Activated CD8-positive, alpha-beta memory T cell treated with anti-CD3 and anti-CD28 coated beads for 24 hours (primary cell): Measurements from ENCODE around the gene ATP6V1A.
A peak's percentile ranks its signal among the peaks of the same experiment; 100 is the strongest.

Experiments used
- DNase-seq: peaks from one replicate; pipeline ENCODE4 v3.0.0-alpha.2; 2020

Gene ATP6V1A

DNA sequence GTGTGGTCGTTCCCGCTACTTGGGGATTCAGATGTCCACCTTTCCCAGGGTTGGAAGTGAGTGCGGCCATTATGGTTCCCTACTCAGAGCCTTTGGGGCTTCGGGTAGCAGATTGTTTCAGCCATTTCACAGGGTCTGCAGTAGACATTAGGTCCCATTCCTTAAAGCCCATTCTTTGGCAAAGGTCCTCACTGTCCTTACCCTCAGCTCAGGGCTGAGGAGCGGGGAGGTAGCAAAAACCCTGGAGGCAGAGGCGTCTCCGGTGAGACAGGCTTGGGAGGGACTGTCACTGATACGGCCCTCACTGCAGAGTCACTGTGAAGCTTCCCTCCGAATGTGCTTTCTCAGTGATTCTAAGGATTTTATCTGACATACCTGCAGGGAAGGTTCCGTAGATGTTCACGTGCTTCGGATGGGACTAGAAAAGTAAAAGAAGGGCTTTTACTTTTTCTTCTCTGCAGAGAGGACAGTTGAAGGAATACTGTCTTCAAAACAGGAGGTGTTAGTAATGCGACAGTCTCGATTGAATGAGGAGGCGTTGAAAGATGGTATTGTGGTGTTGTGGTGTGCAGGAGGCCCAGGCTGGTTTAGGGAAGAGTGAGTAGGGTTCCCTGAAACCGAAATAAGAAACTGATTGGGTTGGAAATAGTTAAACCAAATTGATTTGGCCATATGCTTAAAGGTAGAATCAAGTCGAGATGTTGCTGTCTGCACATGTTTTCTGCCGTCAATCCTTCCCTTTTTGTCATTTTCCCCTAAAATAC lies 630 bp downstream of the ATP6V1A start:
- peak; percentile 72 for DNase-seq

DNA sequence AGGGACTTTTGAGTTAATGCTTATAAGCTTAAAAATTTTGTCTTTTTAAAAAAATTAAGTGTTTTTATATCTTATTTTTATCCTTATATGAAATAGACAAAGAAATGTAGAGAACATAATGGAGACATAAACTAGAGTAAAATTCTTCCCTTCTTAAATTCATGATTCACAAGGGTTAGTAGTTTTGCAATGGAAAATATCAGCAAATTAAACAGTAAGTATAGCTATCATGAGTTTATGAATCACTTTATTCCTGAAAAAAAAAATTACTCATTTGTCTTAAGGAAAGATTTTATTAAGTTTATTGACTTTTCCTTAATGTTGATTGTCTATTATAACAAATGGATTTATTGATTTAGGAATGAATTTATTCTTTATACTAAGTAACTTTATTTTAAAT lies 4.3 kb downstream of the ATP6V1A start:
- DNase-seq = no peak

DNA sequence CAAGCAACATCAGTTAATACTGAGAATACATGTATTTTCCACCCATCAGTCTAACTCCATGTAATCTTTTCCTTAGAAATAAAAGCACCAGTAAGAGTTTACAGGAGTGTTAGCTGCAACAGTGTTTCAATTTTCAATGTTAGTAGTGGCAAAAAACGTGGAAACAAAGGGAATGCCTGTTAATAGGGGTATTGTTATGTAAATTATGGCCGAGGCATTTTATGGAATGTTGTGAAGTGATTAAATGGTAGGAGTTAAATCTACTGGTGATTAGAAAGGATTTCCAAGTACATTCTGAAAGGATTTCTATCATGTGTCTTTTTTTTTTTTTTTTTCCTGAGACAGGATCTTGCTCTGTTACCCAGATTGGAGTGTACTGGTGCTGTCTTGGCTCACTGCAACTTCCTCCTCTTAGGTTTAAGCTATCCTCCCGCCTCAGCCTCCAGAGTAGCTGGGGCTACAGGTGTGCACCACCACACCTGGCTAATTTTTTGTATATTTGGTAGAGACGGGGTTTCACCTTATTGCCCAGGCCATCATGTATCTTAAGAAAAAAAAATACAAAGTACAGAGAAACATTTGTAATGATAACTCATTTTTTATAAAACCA lies 6.6 kb downstream of the ATP6V1A start:
- DNase-seq = no peak

DNA sequence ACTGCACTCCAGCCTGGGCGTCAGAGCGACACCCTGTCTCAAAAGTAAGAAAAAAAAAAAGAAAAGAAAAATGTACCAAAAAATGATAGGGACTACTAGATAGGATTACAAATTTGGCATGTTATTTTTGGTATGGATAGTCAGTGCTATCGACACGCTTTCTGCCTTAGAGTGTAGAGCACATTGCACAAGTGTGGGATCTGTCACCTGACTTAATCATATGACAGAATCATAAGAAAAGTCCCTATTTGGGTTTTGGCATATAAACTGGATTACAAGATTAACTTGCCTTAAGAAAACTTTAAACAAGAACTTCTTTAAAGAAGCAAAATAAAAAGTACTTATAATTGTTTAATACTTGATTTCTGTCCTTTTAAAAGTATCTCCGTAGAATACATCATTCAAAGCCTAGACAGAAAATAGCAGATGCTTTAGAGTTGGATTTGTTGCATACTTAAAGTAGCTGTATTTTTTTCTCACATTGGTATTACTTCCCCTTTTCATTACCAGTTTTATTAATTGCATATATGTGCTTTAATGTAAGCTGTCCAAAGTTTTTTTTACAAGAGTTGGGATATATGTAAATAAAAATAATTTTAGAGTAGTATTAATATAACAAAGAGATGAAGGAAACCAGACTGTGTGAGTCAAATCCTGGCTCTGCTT lies 7.8 kb downstream of the ATP6V1A start:
- DNase-seq = no peak

DNA sequence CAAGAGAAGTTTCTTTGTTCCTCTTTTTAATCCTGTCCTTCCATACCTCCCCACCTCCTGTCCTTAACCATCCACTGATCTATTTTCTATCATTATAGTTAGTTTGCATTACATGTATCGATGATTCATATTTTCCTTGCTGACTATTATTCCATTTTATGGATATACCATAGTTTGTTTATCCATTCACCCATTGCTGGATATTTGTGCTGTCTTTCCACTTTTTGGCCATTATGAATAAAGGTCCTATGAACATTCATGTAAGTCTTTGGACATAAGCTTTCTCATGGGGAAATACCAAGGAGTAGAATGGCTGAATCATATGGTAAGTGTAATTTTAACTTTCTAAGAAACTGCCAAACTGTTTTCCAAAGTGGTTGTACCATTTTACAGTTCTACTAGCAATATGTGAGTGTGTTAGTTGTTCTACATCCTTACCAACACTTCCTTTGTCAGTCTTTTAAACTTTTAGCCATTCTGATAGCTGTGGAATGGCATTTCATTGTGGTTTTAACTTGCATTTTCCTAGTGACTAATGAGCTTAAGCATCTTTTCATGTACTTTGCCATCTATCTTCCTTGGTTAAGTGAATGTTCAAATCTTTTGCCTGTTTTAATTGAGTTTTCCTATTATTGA lies 11.7 kb downstream of the ATP6V1A start:
- DNase-seq = no peak

DNA sequence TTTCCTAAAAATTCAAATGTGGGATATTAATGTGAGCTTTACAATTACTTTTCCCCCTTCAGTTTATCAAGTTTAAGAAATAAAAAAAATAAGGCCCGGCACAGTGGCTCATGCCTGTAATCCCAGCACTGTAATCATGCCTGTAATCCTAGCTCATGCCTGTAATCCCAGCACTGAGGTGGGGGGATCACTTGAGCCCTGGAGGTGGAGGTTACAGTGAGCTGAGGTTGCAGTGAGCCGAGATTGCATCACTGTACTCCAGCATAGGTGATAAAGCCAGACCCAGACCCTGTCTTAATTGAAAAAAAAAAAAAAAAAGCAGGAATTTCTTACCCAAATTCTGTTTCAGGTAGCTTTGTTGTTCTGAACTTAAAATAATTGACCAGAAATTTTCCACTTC lies 17.9 kb downstream of the ATP6V1A start:
- no peak for DNase-seq

DNA sequence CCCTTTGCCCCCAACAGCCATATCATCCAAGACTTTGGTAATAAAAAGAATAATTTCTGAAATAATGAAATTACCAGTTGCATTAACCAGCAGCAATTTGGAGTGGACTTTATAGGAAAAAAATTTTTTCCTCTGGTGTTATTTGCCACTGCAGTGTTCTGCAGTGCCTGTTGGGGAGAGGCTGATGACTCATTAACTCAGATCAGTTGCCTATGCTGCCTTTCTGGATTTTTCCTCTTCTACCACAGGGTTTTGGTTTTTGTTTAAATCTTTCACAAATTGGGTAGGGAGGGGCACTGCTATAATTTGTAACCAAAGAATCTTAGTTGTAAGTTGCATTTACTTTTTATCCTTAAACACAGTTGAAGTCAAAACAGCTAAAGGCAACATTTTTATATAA lies 22.7 kb downstream of the ATP6V1A start:
- DNase-seq = no peak

DNA sequence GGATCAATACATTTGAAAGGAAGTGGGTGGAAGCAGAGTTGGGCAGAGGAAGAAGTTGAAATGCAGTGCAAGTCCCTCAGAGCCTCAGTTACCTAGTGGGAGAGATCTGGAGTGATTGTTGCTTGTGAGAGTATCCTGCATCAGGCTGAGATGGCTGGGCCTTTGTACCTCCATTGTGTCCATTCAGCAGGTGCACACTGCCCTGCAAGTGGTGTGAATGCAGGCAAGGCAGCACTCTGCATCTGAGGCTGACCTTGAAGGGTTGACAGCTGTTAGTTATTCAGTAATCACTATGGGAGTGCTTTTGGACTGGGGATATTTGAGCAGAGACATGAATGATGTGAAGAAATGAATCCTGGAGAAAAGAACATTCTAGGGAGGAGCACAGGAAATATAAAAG lies 25.2 kb downstream of the ATP6V1A start:
- DNase-seq = no peak

DNA sequence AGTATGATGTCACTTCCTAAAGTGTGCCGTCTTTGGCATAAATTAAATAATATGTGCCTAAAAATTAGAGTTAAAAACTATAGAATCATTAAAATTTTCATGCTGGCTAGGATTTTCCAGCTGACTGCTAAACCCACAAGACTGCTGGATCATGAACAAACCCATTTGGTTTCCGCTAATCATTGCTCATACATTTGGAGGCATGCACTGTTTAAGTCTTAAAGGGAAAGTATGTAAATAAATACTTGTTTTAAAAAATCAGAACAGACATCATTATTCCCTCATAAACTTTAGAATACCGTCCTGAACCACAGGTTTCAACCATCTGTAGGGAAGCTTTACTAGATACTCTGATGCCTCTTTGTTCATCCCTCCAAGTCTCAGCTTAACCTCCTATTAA lies 26.5 kb downstream of the ATP6V1A start:
- no peak for DNase-seq

DNA sequence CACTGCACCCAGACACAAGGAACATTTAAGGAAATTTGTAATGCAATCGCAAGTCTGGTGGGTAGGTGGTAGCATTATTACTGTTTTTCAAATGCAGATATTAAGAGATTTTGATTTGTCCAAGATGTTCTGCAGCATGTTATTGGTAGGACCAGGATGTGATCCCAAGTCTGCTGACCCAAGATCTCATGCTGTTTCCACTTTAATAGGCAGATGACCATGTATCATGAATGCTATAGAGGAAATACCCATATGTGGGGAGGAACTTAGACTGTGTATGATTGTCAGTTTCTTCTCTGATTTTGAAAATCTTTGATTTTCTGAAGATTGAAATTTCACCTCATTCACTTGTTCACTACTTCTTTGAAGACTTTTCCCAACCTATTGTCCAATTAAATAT lies 28.7 kb downstream of the ATP6V1A start:
- no peak for DNase-seq

DNA sequence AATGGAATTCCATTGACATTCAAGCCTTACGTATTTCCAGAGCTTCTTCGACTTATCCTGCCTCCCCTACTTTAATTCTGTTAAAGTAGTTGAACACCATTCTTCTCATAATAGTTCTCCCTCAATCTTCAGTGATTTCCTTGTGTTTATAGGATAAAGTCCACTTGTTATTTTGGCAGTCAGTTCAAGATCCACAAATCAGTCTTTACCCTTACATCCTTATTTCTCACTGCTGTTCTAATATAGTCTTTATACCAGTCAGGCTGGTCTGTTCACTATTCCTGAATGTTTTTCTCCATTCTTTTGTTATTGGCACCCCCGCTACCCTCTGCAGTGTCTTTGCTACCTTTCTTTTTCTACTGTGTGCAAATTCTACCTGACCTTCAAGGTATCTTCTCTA lies 29.7 kb downstream of the ATP6V1A start:
- no peak for DNase-seq

DNA sequence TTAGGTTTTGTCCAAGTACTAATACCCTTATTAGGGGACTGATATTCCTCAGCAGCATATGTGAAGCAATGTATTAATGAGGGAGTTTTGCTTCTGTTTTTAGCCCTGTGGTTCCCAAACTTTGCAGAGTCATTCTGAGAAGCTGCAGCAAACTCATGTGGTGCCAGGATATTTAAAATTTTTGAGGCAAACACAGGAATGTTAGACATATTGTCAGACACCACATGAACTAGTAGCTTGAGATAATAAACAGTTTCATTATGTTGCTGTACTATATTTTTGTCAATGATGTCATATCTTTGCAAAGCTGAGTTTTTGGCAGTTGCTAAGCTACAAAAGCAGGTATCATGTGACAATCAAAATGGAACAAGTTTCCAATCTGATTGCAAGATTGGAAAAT lies 36.6 kb downstream of the ATP6V1A start:
- no peak for DNase-seq

DNA sequence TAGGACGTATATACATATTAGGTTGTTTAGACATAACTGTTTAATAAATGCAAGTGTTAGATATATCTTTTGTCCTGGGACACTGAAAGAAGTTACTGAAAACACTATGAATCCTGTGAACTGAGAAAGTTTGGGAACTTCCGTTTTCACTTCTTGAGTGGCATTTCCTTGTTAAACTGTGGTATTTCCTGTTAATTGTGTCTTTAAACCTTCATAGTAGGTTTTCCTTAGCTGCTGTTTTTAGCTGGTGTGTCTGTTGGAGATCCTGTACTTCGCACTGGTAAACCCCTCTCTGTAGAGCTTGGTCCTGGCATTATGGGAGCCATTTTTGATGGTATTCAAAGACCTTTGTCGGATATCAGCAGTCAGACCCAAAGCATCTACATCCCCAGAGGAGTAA lies 37.1 kb downstream of the ATP6V1A start:
- DNase-seq = no peak

DNA sequence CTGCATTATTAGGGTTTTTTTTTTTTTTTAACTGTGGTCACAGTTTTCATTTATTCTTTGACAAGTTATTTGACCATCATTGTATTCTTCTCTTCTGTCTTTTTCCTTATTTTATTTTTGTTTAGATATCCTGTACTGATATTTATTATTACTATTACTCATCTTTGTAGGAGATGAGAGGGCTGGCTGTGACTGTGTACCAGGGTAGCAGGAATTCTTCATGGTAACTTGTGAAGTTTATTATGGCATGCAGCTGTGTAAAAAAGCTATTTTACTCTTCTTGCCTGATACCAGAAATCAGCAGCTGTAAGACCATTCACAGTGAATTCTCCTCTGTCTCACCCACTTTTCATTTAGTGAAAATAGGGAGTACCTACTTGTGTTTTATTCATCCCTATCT lies 44.5 kb downstream of the ATP6V1A start:
- no peak for DNase-seq

DNA sequence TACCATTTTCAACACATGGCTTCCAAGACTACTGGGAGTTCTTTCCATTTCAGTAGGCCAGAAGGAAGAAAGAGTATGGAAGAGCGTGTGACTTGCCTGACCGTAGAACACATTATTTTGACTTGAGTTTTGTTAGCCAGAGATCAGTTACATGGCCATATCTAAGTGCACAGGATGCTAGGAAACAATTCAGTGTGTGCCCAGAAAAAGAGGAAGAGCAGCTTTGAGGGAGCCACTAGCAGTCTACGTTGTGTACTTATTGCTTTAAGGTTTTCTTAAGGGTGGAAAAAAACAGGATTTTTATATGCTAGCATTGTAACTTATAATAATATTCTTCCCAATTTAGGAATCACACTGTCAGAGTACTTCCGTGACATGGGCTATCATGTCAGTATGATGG lies 47.7 kb downstream of the ATP6V1A start:
- no peak for DNase-seq

DNA sequence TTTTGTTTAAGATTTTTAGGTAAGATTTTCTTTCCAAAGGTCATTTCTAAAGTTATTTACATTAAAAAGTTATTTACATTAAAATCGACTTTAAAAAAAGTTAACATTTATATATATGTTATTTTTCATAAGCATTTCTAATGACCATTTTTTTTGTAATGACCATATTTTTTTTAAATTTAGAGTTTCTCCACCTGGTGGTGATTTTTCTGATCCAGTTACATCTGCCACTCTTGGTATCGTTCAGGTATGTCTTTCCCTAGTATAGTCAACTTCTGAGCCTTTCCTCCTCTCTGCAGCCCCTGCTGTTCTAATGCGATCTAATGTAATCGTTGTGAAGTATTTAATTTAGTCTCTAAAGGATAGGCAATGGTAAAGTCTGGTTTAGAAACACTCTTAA lies 48.9 kb downstream of the ATP6V1A start:
- DNase-seq = no peak

DNA sequence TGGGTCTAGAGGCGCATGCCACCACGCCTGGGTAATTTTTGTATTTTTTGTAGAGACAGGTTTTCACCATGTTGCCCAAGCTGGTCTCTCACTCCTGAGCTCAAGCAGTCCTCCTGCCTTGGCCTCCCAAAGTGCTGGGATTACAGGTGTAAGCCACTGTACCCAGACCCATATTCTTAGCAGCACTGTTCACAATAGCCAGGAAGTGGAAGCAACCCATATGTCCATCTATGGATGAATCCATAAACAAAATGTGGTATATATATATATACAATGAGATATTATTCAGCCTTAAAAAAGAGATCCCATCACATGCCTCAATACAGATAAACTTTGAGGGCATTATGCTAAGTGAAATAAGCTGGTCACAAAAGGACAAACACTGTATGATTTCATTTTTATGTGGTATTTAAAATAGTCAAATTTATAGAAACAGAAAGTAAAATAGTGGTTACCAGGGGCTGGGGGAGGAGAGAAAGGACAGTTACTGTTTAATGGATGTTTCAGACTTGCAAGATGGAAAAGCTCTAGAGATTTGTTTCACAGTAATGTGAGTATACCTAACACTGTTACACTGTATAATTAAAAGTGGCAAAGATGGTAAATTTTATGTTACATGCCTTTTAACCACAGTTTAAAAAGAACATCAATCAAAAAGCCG lies 56.1 kb downstream of the ATP6V1A start:
- no peak for DNase-seq

DNA sequence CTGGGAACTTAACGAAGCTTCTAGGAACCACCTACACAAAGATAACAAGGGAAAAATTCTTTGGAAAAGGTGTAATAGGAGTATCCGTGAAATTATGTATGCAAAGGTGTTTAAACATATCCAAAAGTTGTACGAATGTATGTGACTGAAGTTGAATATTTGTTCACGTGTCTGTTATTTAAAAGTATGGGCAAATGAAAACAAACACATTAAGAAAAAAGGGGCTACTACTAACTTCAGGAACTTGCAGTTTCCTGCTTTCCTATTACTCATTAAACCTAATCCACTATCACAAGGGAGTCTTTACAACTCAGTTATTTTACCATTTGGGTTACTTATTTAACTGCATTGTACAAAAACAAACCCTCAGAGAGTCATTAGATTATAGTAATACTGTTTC lies 57.8 kb downstream of the ATP6V1A start:
- DNase-seq = no peak

DNA sequence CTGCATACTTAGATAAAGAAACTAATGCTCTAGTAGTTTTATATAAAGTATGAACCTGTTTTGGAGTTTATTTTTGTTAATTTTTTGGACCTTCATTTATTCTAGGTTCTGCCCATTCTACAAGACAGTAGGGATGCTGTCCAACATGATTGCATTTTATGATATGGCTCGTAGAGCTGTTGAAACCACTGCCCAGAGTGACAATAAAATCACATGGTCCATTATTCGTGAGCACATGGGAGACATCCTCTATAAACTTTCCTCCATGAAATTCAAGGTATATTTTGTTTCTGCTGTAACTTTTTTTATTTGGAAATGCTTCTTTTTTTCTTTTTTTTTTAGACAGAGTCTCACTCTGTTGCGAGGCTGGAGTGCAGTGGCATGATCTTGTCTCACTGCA lies 58.4 kb downstream of the ATP6V1A start:
- DNase-seq = no peak

DNA sequence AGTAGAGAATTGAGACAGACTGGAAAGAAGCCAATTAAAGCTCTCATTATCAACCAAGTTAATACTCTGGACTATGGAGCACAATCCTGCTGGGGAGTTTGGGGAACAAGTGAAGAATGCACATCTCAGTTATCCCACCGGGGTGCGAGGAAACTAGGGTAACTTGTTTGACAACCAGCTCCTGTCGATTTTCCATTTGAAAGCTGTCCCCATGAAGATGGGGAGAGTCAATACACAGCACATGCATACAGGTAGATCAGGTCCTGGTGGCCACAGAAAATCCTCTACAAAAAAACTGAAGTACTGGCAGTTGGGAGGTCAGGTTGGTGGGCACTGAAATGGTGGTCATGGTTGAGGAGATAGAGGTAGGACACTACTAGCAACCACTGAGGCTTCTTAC lies 66.0 kb downstream of the ATP6V1A start:
- DNase-seq = no peak

DNA sequence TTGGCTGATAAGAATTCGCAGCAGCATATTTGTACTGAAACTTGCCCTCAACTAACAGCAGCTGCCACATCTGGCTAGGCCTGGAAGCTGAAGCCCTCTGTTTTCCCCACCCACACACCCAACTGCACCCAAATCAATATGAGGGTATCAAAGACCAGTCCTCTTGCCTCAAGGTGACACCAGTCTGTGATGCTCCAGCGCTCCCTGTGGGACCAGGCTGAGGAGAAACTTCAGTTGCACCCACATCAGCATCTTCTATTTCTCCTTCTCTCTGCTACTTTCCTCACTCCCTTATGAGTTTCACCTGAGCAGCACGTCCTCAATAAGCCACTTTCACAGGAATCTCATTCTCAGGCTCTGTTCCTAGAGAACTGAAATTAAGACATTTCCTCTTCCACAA lies 73.0 kb downstream of the ATP6V1A start:
- no peak for DNase-seq

DNA sequence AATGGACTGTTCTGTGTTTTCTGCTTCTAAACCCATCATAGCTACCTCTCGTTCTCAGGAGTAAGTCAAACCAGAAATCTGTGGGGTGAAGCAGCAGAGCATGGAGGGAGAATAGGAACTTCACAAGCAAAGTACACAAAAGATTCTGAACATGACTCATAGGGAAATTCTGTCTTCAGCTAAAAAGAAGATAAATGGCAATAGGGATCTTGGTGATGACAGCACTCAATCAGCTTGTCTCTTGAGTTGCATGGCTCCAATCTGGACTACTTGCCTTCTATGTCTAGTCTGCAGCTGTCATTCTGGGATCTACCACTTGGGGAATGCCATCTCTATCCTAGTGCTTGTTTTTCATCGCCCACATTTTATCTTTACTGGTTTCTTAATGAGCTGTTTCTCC lies 78.3 kb downstream of the ATP6V1A start:
- DNase-seq = no peak

DNA sequence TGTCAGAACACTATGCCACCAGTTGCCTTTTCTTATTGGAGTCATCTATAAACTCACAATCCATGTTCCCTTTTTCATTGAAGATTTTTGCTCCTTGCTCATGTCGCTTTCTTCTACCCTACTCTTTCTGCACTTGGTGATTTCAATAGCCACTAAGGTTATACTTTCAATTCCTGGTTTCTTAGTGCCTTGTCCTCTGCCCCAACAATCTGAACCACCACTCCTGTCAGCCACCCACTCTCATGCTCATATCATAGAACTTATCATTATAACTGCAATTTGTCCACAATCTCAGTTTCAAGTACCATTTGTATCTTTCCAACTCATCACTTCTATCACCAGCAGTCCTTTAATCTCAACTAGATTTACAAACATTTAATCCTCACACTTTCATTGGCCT lies 81.8 kb downstream of the ATP6V1A start:
- DNase-seq = no peak
